Endothelial cell of umbilical vein (primary cell): ENCODE results near the gene NCL. TPM values are rescaled to one million over a fixed set of nuclear protein-coding genes. Genes with fewer than 3 reads are reported as not detected.

Experiments
- BruUV-seq: library from RNA; stranded (reverse); fragments of 400-500 nt; replicated peaks from 2 replicates; lab custom pipeline; 2021; lab: Mats Ljungman, UMichigan
- CTCF ChIA-PET: fragments of 300-600, 350-600 bp; sonication (Branson Sonifier 250); formaldehyde crosslinking; loops from one replicate; lab custom pipeline; 2021; ENCODE audit warnings: antibody characterized with exemption, inconsistent platforms; lab: Charles Lee
- POLR2A ChIA-PET: fragments of 300-600, 350-600 bp; sonication (Branson Sonifier 250); formaldehyde crosslinking; loops from one replicate; lab custom pipeline; 2021; ENCODE audit warnings: antibody characterized with exemption, inconsistent platforms; lab: Charles Lee
- DNase-seq: peaks from one replicate; pipeline ENCODE4 v3.0.0-alpha.2; 2011; ENCODE audit warnings: low read depth, low spot score
- FAIRE-seq: peaks from 2 replicates; lab custom pipeline; 2011; peaks lifted over from hg19 to GRCh38; lab: Jason Lieb, UNC
- H2AFZ ChIP-seq: 2 replicates; pipeline ENCODE4 v1.6.0; 2012; ENCODE audit warnings: low read depth, low read length, control low read depth, inconsistent platforms
- H3K27ac ChIP-seq: 2 replicates; pipeline ENCODE4 v1.5.1; 2011; ENCODE audit warnings: low read depth, mild to moderate bottlenecking, control low read depth, low read length, moderate library complexity; ENCODE audit not compliant: insufficient read depth
- H3K27me3 ChIP-seq, 2 experiments: 2 replicates each; pipeline versions ENCODE4 v1.6.0 to v1.6.1; 2011; ENCODE audit warnings: low read length in 2 of 2, mixed read lengths in 1 of 2; ENCODE audit not compliant: control insufficient read depth in 2 of 2, insufficient read depth in 2 of 2
- H3K36me3 ChIP-seq, 2 experiments: 2 replicates in 1 of 2; 3 replicates in 1 of 2; pipeline ENCODE4 v1.5.1; 2011; ENCODE audit warnings: low read length in 2 of 2, mild to moderate bottlenecking in 1 of 2, moderate library complexity in 1 of 2; ENCODE audit not compliant: control insufficient read depth in 2 of 2, insufficient read depth in 2 of 2; ENCODE audit errors: extremely low read depth in 1 of 2
- H3K4me1 ChIP-seq: 3 replicates; pipeline ENCODE4 v1.5.1; 2011; ENCODE audit warnings: mild to moderate bottlenecking, low read length; ENCODE audit not compliant: control insufficient read depth, insufficient read depth; ENCODE audit errors: extremely low read depth
- H3K4me2 ChIP-seq: 2 replicates; pipeline ENCODE4 v1.6.1; 2011; ENCODE audit warnings: low read length, control low read depth, mixed read lengths; ENCODE audit not compliant: insufficient read depth
- H3K4me3 ChIP-seq, 3 experiments: fragments of 200-600 bp in 1 of 3; sonication (generic), shearing (Covaris generic) in 1 of 3; replicated peaks in 1 of 3; 2 replicates each; pipeline ENCODE4 v1.5.1; 2011 to 2016; ENCODE audit warnings: control low read depth in 3 of 3, low read length in 3 of 3, mild to moderate bottlenecking in 2 of 3, inconsistent platforms in 1 of 3, low read depth in 1 of 3, moderate library complexity in 1 of 3; ENCODE audit not compliant: insufficient read depth in 1 of 3
- H3K79me2 ChIP-seq: 2 replicates; pipeline ENCODE4 v1.6.0; 2012; ENCODE audit warnings: low read length, inconsistent platforms; ENCODE audit not compliant: control insufficient read depth, insufficient read depth
- H3K9ac ChIP-seq: replicated peaks from 2 replicates; pipeline ENCODE3; 2011; ENCODE audit warnings: low read length, control low read depth; ENCODE audit not compliant: insufficient read depth; ENCODE audit errors: extremely low read depth
- H3K9me1 ChIP-seq: replicated peaks from 3 replicates; pipeline ENCODE4 v1.6.0; 2011; ENCODE audit warnings: mild to moderate bottlenecking, low read length; ENCODE audit not compliant: control insufficient read depth, insufficient read depth; ENCODE audit errors: extremely low read depth
- H3K9me3 ChIP-seq: replicated peaks from 2 replicates; pipeline ENCODE4 v1.5.1; 2012; ENCODE audit warnings: low read length, inconsistent platforms; ENCODE audit not compliant: control insufficient read depth, insufficient read depth
- H4K20me1 ChIP-seq: replicated peaks from 2 replicates; pipeline ENCODE3; 2011; ENCODE audit warnings: mild to moderate bottlenecking, low read length; ENCODE audit not compliant: control insufficient read depth, insufficient read depth; ENCODE audit errors: extremely low read depth
- CTCF ChIP-seq, 2 donors: IDR thresholded peaks; 1 replicate in 1 of 2; 2 replicates in 1 of 2; pipeline ENCODE4 v1.5.1; 2011; ENCODE audit warnings: low read length in 2 of 2, mild to moderate bottlenecking in 2 of 2, moderate library complexity in 2 of 2, control low read depth in 1 of 2, inconsistent platforms in 1 of 2, low read depth in 1 of 2; ENCODE audit not compliant: insufficient read depth in 1 of 2; ENCODE audit errors: extremely low read depth in 1 of 2
- EZH2 ChIP-seq: IDR thresholded peaks from 2 replicates; pipeline ENCODE4 v1.6.1; 2012; ENCODE audit warnings: borderline replicate concordance, low read depth, mild to moderate bottlenecking, moderate library complexity, low read length, inconsistent platforms; ENCODE audit not compliant: severe bottlenecking
- FOS ChIP-seq: IDR thresholded peaks from 2 replicates; pipeline ENCODE4 v1.6.1; 2011; ENCODE audit warnings: mild to moderate bottlenecking, low read length, moderate library complexity, borderline replicate concordance; ENCODE audit not compliant: insufficient read depth
- GATA2 ChIP-seq: IDR thresholded peaks from 2 replicates; pipeline ENCODE4 v1.7.0; 2011; ENCODE audit warnings: low read depth, mild to moderate bottlenecking, moderate library complexity, mixed read lengths, low read length; ENCODE audit not compliant: insufficient read length, insufficient read depth
- JUN ChIP-seq: IDR thresholded peaks from 2 replicates; pipeline ENCODE4 v1.6.1; 2011; ENCODE audit warnings: borderline replicate concordance, low read depth; ENCODE audit not compliant: insufficient read length, insufficient read depth
- MAX ChIP-seq: IDR thresholded peaks from 2 replicates; pipeline ENCODE4 v1.6.1; 2011; ENCODE audit not compliant: insufficient read depth, insufficient read length
- POLR2A ChIP-seq: IDR thresholded peaks from 2 replicates; pipeline ENCODE4 v1.6.1; 2012; ENCODE audit warnings: low read depth, mild to moderate bottlenecking, control low read depth, low read length
- POLR2AphosphoS5 ChIP-seq: IDR thresholded peaks from 2 replicates; pipeline ENCODE4 v1.6.1; 2012; ENCODE audit warnings: low read depth, mild to moderate bottlenecking, control low read depth, low read length, moderate library complexity; ENCODE audit not compliant: insufficient read depth
- dilution Hi-C: fragments of 300-500 bp; cut with MboI; formaldehyde crosslinking; loops from one replicate; pipeline ENCODE4 v1.15.0; 2019; ENCODE audit warnings: low sequenced_read_pairs; ENCODE audit not compliant: extremely low pct_ligation_motif_present
- intact Hi-C: fragments of 100-400 bp; cut with micrococcal nuclease; formaldehyde crosslinking; loops from one replicate; pipeline ENCODE4 v1.10.0; 2022
- polyA plus RNA-seq, 4 experiments: library from polyadenylated mRNA; depleted of rRNA in 3 of 4; stranded (reverse) in 3 of 4; unstranded in 1 of 4; fragments of >200 nt; gene quantifications; 2 replicates each; pipeline versions ENCODE4 v1.2.1 to v1.2.3, GENCODE V29; 2011 to 2012; ENCODE audit warnings: missing spikeins in 1 of 4
- total RNA-seq: library from RNA; stranded (reverse); gene quantifications from 2 replicates; pipeline ENCODE4 v1.2.3, GENCODE V29; 2021

NCL gene
- total and polyA plus RNA-seq, 2 donors (not counting 3 experiments of a cell fraction or from before 2014, with no cell fraction given): 35.3 to 708 TPM

GRCh38 chr2:231503766-231504165 lies 39.5 kb upstream of the NCL start:
- CTCF ChIA-PET: no interaction called here

More at GRCh38 chr2:231503766-231504165, 39.5 kb upstream of the NCL start:
- H3K9me3 ChIP-seq: no peaks in the 10 kb centered on the region
- BruUV-seq: no TSS peak
- H3K27ac ChIP-seq: no peak overlapping the region
- H3K9me1 ChIP-seq: no peaks in the 10 kb centered on the region
- no peaks in the 10 kb centered on the region for H3K36me3 ChIP-seq
- FAIRE-seq (no peak), DNase-seq (no peak)
- dilution Hi-C loops: no loop called here
- H3K4me2 ChIP-seq: no peak overlapping the region
- POLR2A ChIA-PET: no interaction called here
- no peak overlapping the region for H3K4me3 ChIP-seq
- no peaks in the 10 kb centered on the region for H3K4me1 ChIP-seq
- intact Hi-C loops: no loop called here
- TF ChIP-seq POLR2A (no peak), GATA2 (no peak), CTCF (IDR thresholded peaks at IDR 0.05; ENCODE audit: extremely low read depth in 1 of 2, insufficient read depth in 1 of 2, low read depth in 1 of 2, low read length in 2 of 2) (no peak), EZH2 (no peak), FOS (no peak), POLR2AphosphoS5 (no peak), JUN (no peak), MAX (no peak)
- no peak overlapping the region for H2AFZ ChIP-seq
- no peaks in the 10 kb centered on the region for H3K79me2 ChIP-seq
- H3K27me3 ChIP-seq: no peaks in the 10 kb centered on the region
- no peak overlapping the region for H3K9ac ChIP-seq
- H4K20me1 ChIP-seq: no peaks in the 10 kb centered on the region
